AG08395 (cell line): Measurements from ENCODE around the gene HIF1A.
"Not testable (repeated sequence)": the region's sequence is repeated elsewhere in the genome, so short reads cannot be mapped to it uniquely, and the experiment has no call there.

ENCODE experiments used
- DNase-seq: peaks from one replicate; pipeline ENCODE4 v3.0.0; 2012; ENCODE audit warnings: mixed read lengths, low spot score

The HIF1A gene

GRCh38 chr14:61708693-61709092, 13.4 kb downstream of the HIF1A start:
- not testable (repeated sequence) for DNase-seq

- no peak for DNase-seq
Observed at GRCh38 chr14:61710853-61711817, 15.8 kb downstream of the HIF1A start.

GRCh38 chr14:61712137-61712536, 16.8 kb downstream of the HIF1A start:
- DNase-seq = no peak

- DNase-seq = no peak
Observed at GRCh38 chr14:61713724-61714437, 18.6 kb downstream of the HIF1A start.

- no peak for DNase-seq
Observed at GRCh38 chr14:61716956-61717355, 21.6 kb downstream of the HIF1A start.

- no peak for DNase-seq
Observed at GRCh38 chr14:61718039-61718438, 22.7 kb downstream of the HIF1A start.

- DNase-seq = no peak
Observed at GRCh38 chr14:61719344-61720293, 24.3 kb downstream of the HIF1A start.

GRCh38 chr14:61720294-61720661, 25.0 kb downstream of the HIF1A start:
- DNase-seq = no peak

- no peak for DNase-seq
Observed at GRCh38 chr14:61720741-61721140, 25.4 kb downstream of the HIF1A start.

GRCh38 chr14:61724133-61724532, 28.8 kb downstream of the HIF1A start:
- DNase-seq = no peak

- no peak for DNase-seq
Observed at GRCh38 chr14:61726778-61727658, 31.7 kb downstream of the HIF1A start.

- no peak for DNase-seq
Observed at GRCh38 chr14:61730756-61731373, 35.6 kb downstream of the HIF1A start.

GRCh38 chr14:61733972-61734371, 38.7 kb downstream of the HIF1A start:
- DNase-seq = no peak

- DNase-seq = no peak
Observed at GRCh38 chr14:61736751-61737150, 41.4 kb downstream of the HIF1A start.

- DNase-seq = no peak
Observed at GRCh38 chr14:61737915-61738314, 42.6 kb downstream of the HIF1A start.

GRCh38 chr14:61739133-61739532, 43.8 kb downstream of the HIF1A start:
- DNase-seq = no peak

- DNase-seq = no peak
Observed at GRCh38 chr14:61742371-61742770, 47.1 kb downstream of the HIF1A start.

GRCh38 chr14:61744238-61744637, 48.9 kb downstream of the HIF1A start:
- DNase-seq = no peak

GRCh38 chr14:61746346-61746745, 51.0 kb downstream of the HIF1A start:
- DNase-seq = not testable (repeated sequence)

- DNase-seq = no peak
Observed at GRCh38 chr14:61746881-61747280, 51.6 kb downstream of the HIF1A start.

- no peak for DNase-seq
Observed at GRCh38 chr14:61747342-61747741, 52.0 kb downstream of the HIF1A start.
